Measurements from ENCODE around the gene UMAD1. TPM values are rescaled to one million over a fixed set of nuclear protein-coding genes. Genes with fewer than 3 reads are reported as not detected.

The UMAD1 gene
- total RNA-seq, 4 donors from 2014 or later: 15.2 to 28.2 (median 18.7) TPM

- no peaks in the 10 kb centered on the region for H3K9me3 ChIP-seq
- H3K27me3 ChIP-seq: no peaks in the 10 kb centered on the region
- no peak for DNase-seq
- H3K4me1 ChIP-seq: no peaks in the 10 kb centered on the region
- H3K36me3 ChIP-seq: no peaks in the 10 kb centered on the region
- TF ChIP-seq, protein P1, sequence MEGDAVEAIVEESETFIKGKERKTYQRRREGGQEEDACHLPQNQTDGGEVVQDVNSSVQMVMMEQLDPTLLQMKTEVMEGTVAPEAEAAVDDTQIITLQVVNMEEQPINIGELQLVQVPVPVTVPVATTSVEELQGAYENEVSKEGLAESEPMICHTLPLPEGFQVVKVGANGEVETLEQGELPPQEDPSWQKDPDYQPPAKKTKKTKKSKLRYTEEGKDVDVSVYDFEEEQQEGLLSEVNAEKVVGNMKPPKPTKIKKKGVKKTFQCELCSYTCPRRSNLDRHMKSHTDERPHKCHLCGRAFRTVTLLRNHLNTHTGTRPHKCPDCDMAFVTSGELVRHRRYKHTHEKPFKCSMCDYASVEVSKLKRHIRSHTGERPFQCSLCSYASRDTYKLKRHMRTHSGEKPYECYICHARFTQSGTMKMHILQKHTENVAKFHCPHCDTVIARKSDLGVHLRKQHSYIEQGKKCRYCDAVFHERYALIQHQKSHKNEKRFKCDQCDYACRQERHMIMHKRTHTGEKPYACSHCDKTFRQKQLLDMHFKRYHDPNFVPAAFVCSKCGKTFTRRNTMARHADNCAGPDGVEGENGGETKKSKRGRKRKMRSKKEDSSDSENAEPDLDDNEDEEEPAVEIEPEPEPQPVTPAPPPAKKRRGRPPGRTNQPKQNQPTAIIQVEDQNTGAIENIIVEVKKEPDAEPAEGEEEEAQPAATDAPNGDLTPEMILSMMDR (IDR thresholded peaks at IDR 0.05): no peak
- no peak for TF ChIP-seq POLR2A (IDR thresholded peaks at IDR 0.05)
- no peak overlapping the region for H3K4me3 ChIP-seq
- no peak overlapping the region for H3K27ac ChIP-seq
Measured at GRCh38 chr7:7738622-7739021, 98.1 kb downstream of the UMAD1 start.

DNA sequence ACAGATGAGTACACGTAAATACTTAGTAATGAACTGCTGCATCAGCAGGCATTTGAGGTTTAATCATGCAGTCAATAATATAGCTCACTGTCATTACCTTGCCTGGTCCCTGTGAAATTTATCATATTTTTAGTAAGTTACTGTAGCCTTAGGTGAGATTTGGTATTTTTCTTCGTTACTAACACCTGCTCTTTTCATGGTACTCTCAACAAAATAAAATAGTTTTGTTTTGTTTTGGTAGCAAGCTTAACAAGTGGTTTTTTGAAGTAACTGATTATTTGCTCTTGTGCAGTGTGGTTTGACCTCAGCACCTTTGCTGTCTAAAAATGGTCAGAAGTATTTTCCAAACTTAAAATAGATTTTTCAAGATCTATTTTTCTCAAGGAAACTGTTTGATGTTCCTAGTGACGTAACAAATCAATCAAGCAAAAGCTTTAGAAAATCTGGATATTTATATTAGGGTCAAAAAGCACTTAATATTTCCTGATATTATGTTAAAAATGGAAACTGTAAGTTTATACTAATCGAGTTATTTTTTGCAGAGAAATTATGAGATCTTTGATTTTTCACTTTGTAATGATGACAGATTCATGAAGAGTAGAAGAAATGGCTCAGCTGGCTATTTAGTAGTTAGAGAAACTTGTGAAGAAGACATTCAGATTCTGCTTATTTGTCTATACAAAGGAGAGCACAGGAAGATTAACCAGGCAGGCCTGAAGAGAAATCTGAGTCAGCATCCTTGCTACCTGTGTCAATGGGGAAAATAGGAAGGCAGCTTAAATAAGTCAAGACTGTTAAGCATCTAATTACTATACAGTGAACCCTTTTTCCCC lies 98.9 kb downstream of the UMAD1 start:
- Histone ChIP-seq H3K27me3 (no peaks in the 10 kb centered on the region), H3K36me3 (no peaks in the 10 kb centered on the region)
- no peak for DNase-seq

DNA sequence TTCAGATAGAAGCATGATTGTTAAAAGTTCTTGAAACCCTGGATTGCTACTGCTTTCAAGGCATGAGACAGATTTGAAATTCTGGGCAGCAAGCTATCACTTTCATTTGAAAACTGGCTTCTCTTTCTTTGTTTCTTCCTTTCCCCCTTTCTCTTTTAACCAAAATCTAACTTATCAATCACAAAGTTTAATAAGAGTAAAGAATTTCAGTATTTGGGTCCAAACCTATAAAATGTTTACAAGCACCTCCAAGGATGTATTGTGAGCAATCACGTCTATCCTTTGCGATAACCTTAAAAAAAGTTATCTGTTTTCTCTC lies 99.4 kb downstream of the UMAD1 start:
- H3K4me1 ChIP-seq: no peaks in the 10 kb centered on the region
- H3K36me3 ChIP-seq: no peaks in the 10 kb centered on the region
- no peak for DNase-seq
- H3K27ac ChIP-seq: no peak overlapping the region
- no peaks in the 10 kb centered on the region for H3K27me3 ChIP-seq
- H3K9me3 ChIP-seq: no peaks in the 10 kb centered on the region
- TF ChIP-seq POLR2A (IDR thresholded peaks at IDR 0.05): no peak
- TF ChIP-seq, protein P1 (IDR thresholded peaks at IDR 0.05): no peak
- no peak overlapping the region for H3K4me3 ChIP-seq

More for the DNA sequence above, 98.9 kb downstream of the UMAD1 start:
- TF ChIP-seq, protein P1 (IDR thresholded peaks at IDR 0.05): no peak
- no peak for TF ChIP-seq POLR2A (IDR thresholded peaks at IDR 0.05)
- no peaks in the 10 kb centered on the region for H3K9me3 ChIP-seq
- H3K27ac ChIP-seq: no peak overlapping the region
- no peak overlapping the region for H3K4me3 ChIP-seq
- H3K4me1 ChIP-seq: no peaks in the 10 kb centered on the region

DNA sequence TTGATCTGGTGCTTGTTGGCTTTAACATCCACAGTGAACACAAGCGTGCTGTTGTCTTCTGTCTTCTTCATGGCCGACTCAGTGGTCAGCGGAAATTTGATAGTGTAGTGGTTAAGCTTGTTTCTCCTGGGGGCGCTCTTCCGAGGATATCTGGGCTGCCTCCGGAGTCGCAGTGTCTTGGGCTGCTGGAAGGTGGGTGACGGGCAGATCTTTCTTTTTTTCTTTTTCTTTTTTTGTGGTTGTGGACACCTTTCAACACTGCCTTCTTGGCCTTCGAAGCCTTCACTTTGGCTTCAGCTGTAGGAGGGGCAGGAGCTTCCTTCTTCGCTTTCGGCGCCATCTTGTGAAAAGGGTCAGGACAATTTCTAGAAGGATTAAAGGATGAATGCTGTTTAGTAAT lies 101.7 kb downstream of the UMAD1 start:
- DNase-seq: no peak

GRCh38 chr7:7745258-7745657 lies 104.7 kb downstream of the UMAD1 start:
- no peak for TF ChIP-seq POLR2A (IDR thresholded peaks at IDR 0.05)
- TF ChIP-seq, protein P1 (IDR thresholded peaks at IDR 0.05): no peak
- Histone ChIP-seq H3K9me3 (no peaks in the 10 kb centered on the region), H3K4me1 (no peaks in the 10 kb centered on the region), H3K4me3 (no peak overlapping the region), H3K27me3 (no peaks in the 10 kb centered on the region), H3K27ac (no peak overlapping the region), H3K36me3 (no peaks in the 10 kb centered on the region)
- no peak for DNase-seq

More for the DNA sequence above, 101.7 kb downstream of the UMAD1 start:
- no peaks in the 10 kb centered on the region for H3K27me3 ChIP-seq
- TF ChIP-seq POLR2A (IDR thresholded peaks at IDR 0.05): no peak
- TF ChIP-seq, protein P1 (IDR thresholded peaks at IDR 0.05): no peak
- no peak overlapping the region for H3K4me3 ChIP-seq
- no peaks in the 10 kb centered on the region for H3K4me1 ChIP-seq
- no peak overlapping the region for H3K27ac ChIP-seq
- H3K9me3 ChIP-seq: no peaks in the 10 kb centered on the region
- no peaks in the 10 kb centered on the region for H3K36me3 ChIP-seq

Measured in Peyer's patch (tissue), 4 donors.